ENCODE results near the gene CALD1.

Gene CALD1

GRCh38 chr7:134829380-134829986, 50.0 kb downstream of the CALD1 start:
- DNase-seq = no peak

GRCh38 chr7:134831862-134832261, 52.4 kb downstream of the CALD1 start:
- no peak for DNase-seq

- no peak for DNase-seq
Observed at GRCh38 chr7:134832367-134832766, 52.9 kb downstream of the CALD1 start.

GRCh38 chr7:134834689-134835462, 55.4 kb downstream of the CALD1 start:
- DNase-seq = no peak

GRCh38 chr7:134835463-134835823, 56.0 kb downstream of the CALD1 start:
- DNase-seq = no peak

- DNase-seq = no peak
Observed at GRCh38 chr7:134836447-134836846, 57.0 kb downstream of the CALD1 start.

- no peak for DNase-seq
Observed at GRCh38 chr7:134839298-134839697, 59.9 kb downstream of the CALD1 start.

- no peak for DNase-seq
Observed at GRCh38 chr7:134842062-134842461, 62.6 kb downstream of the CALD1 start.

GRCh38 chr7:134842886-134843430, 63.5 kb downstream of the CALD1 start:
- no peak for DNase-seq

GRCh38 chr7:134844200-134844599, 64.8 kb downstream of the CALD1 start:
- no peak for DNase-seq

- DNase-seq = no peak
Observed at GRCh38 chr7:134845461-134845860, 66.0 kb downstream of the CALD1 start.

GRCh38 chr7:134847851-134848588, 68.6 kb downstream of the CALD1 start:
- DNase-seq = no peak

- no peak for DNase-seq
Observed at GRCh38 chr7:134850066-134850465, 70.6 kb downstream of the CALD1 start.

GRCh38 chr7:134851141-134851540, 71.7 kb downstream of the CALD1 start:
- DNase-seq = no peak

- no peak for DNase-seq
Observed at GRCh38 chr7:134852625-134853024, 73.2 kb downstream of the CALD1 start.

- no peak for DNase-seq
Observed at GRCh38 chr7:134854816-134855215, 75.4 kb downstream of the CALD1 start.

GRCh38 chr7:134855442-134855841, 76.0 kb downstream of the CALD1 start:
- DNase-seq = no peak

GRCh38 chr7:134856091-134856490, 76.7 kb downstream of the CALD1 start:
- no peak for DNase-seq

GRCh38 chr7:134856691-134857090, 77.3 kb downstream of the CALD1 start:
- no peak for DNase-seq

- no peak for DNase-seq
Observed at GRCh38 chr7:134857958-134858357, 78.5 kb downstream of the CALD1 start.

- DNase-seq = no peak
Observed at GRCh38 chr7:134859783-134860182, 80.3 kb downstream of the CALD1 start.

- DNase-seq = no peak
Observed at GRCh38 chr7:134865001-134865845, 85.8 kb downstream of the CALD1 start.

GRCh38 chr7:134866617-134867016, 87.2 kb downstream of the CALD1 start:
- DNase-seq = no peak

Measured in COR-L47 (cell line).